Mammary epithelial cell (primary cell): ENCODE data around the gene HIPK3.

Experiments used
- CTCF ChIP-seq, 2 donors: IDR thresholded peaks in 1 of 2; conservative IDR thresholded peaks in 1 of 2; 2 replicates each; pipeline ENCODE4 v1.5.1; 2011 to 2012; ENCODE audit warnings: inconsistent platforms in 2 of 2, low read length in 2 of 2, mild to moderate bottlenecking in 2 of 2, control low read depth in 1 of 2, low read depth in 1 of 2; ENCODE audit not compliant: insufficient read depth in 1 of 2; ENCODE audit errors: extremely low read depth in 1 of 2
- EZH2 ChIP-seq: IDR thresholded peaks from 2 replicates; pipeline ENCODE4 v1.6.1; 2012; ENCODE audit warnings: low read length, inconsistent platforms, borderline replicate concordance

GRCh38 chr11:33383075-33383919 is 126.1 kb downstream of the HIPK3 start:
- TF ChIP-seq EZH2 (no peak), CTCF (conservative IDR thresholded peaks at IDR 0.05 in 1 of 2, IDR thresholded peaks at IDR 0.05 in 1 of 2; ENCODE audit: extremely low read depth in 1 of 2, insufficient read depth in 1 of 2, low read depth in 1 of 2, low read length in 2 of 2) (no peak)
